ENCODE measurements around the gene C11orf68.

C11orf68 gene

GRCh38 chr11:65883786-65884715 lies 34.8 kb downstream of the C11orf68 start:
- peaks cover 24% of the 10 kb centered on the region for H3K36me3 ChIP-seq (ENCODE audit: control insufficient read depth, insufficient read depth, low read length)
- no peaks in the 10 kb centered on the region for H3K9me3 ChIP-seq (ENCODE audit: control insufficient read depth, insufficient read depth, low read length)
- peaks cover 6% of the 10 kb centered on the region for H3K4me1 ChIP-seq (ENCODE audit: control insufficient read depth, insufficient read depth, low read length)
- no peak overlapping the region for H3K4me3 ChIP-seq (ENCODE audit: low read length)
- DNase-seq (ENCODE audit: low read depth, low spot score) = no peak
- no CpG with 5 or more reads among the region's 28 CpGs for WGBS (ENCODE audit: insufficient coverage, insufficient read length)
- H3K27ac ChIP-seq (ENCODE audit: low read length) = no peak overlapping the region
- H3K27me3 ChIP-seq (ENCODE audit: control insufficient read depth, insufficient read depth, low read length) = no peaks in the 10 kb centered on the region

- no peaks in the 10 kb centered on the region for H3K9me3 ChIP-seq (ENCODE audit: control insufficient read depth, insufficient read depth, low read length)
- peaks cover 24% of the 10 kb centered on the region for H3K36me3 ChIP-seq (ENCODE audit: control insufficient read depth, insufficient read depth, low read length)
- H3K4me1 ChIP-seq (ENCODE audit: control insufficient read depth, insufficient read depth, low read length) = peaks cover 6% of the 10 kb centered on the region
- no peak for DNase-seq (ENCODE audit: low read depth, low spot score)
- WGBS (ENCODE audit: insufficient coverage, insufficient read length) = no CpG with 5 or more reads among the region's 13 CpGs
- H3K4me3 ChIP-seq (ENCODE audit: low read length) = no peak overlapping the region
- no peaks in the 10 kb centered on the region for H3K27me3 ChIP-seq (ENCODE audit: control insufficient read depth, insufficient read depth, low read length)
- H3K27ac ChIP-seq (ENCODE audit: low read length) = no peak overlapping the region
Measured at GRCh38 chr11:65883058-65883761, 35.7 kb downstream of the C11orf68 start.

- no peaks in the 10 kb centered on the region for H3K9me3 ChIP-seq (ENCODE audit: control insufficient read depth, insufficient read depth, low read length)
- no CpG with 5 or more reads among the region's 30 CpGs for WGBS (ENCODE audit: insufficient coverage, insufficient read length)
- no peak overlapping the region for H3K27ac ChIP-seq (ENCODE audit: low read length)
- no peak overlapping the region for H3K4me3 ChIP-seq (ENCODE audit: low read length)
- H3K27me3 ChIP-seq (ENCODE audit: control insufficient read depth, insufficient read depth, low read length) = no peaks in the 10 kb centered on the region
- peaks cover 4% of the 10 kb centered on the region for H3K4me1 ChIP-seq (ENCODE audit: control insufficient read depth, insufficient read depth, low read length)
- no peak for DNase-seq (ENCODE audit: low read depth, low spot score)
- H3K36me3 ChIP-seq (ENCODE audit: control insufficient read depth, insufficient read depth, low read length) = peaks cover 24% of the 10 kb centered on the region
Measured at GRCh38 chr11:65882120-65883057, 36.5 kb downstream of the C11orf68 start.

GRCh38 chr11:65880844-65881421 lies 37.9 kb downstream of the C11orf68 start:
- DNase-seq (ENCODE audit: low read depth, low spot score) = no peak
- Histone ChIP-seq H3K27ac (ENCODE audit: low read length) (no peak overlapping the region), H3K36me3 (ENCODE audit: control insufficient read depth, insufficient read depth, low read length) (peaks cover 24% of the 10 kb centered on the region), H3K4me3 (ENCODE audit: low read length) (no peak overlapping the region), H3K9me3 (ENCODE audit: control insufficient read depth, insufficient read depth, low read length) (no peaks in the 10 kb centered on the region), H3K4me1 (ENCODE audit: control insufficient read depth, insufficient read depth, low read length) (peaks cover 3% of the 10 kb centered on the region; the same call in 1 of the 2 replicates), H3K27me3 (ENCODE audit: control insufficient read depth, insufficient read depth, low read length) (no peaks in the 10 kb centered on the region)
- WGBS (ENCODE audit: insufficient coverage, insufficient read length) = no CpG with 5 or more reads among the region's 7 CpGs

- Histone ChIP-seq H3K9me3 (ENCODE audit: control insufficient read depth, insufficient read depth, low read length) (no peaks in the 10 kb centered on the region), H3K27ac (ENCODE audit: low read length) (no peak overlapping the region), H3K27me3 (ENCODE audit: control insufficient read depth, insufficient read depth, low read length) (no peaks in the 10 kb centered on the region), H3K36me3 (ENCODE audit: control insufficient read depth, insufficient read depth, low read length) (peaks cover 18% of the 10 kb centered on the region), H3K4me1 (ENCODE audit: control insufficient read depth, insufficient read depth, low read length) (peaks cover 3% of the 10 kb centered on the region; the same call in 1 of the 2 replicates), H3K4me3 (ENCODE audit: low read length) (no peak overlapping the region)
- no CpG with 5 or more reads among the region's 7 CpGs for WGBS (ENCODE audit: insufficient coverage, insufficient read length)
- DNase-seq (ENCODE audit: low read depth, low spot score) = no peak
Measured at GRCh38 chr11:65880027-65880426, 38.8 kb downstream of the C11orf68 start.

DNA sequence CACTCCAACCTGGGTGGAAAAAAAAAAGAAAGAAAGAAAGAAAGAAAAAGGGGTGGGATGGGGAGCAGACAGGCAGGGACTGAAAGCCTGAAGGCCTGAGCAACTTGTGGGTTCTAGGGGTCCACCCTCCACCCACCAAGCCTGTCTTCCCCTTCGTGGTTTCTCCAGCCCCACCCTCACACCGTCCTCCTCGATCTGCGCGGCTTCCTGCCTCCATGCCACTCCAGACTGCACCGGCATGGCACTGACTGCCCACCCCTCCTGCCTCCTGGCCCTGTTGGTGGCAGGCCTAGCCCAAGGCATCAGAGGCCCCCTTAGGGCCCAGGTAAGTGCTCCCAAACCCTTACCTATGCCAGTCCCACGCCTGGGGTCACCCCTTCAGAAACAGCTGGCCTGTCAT lies 39.2 kb downstream of the C11orf68 start, which contains the start of gene CTSW:
Gene CTSW, plus strand, starts transcription at position 221 of the 400 bp plus-strand sequence. Its CDS starts 18 bp downstream, at position 239.
- WGBS (ENCODE audit: insufficient coverage, insufficient read length) = no CpG with 5 or more reads among the region's 7 CpGs
- H3K4me3 ChIP-seq (ENCODE audit: low read length) = no peak within 1 kb of the TSS
- peaks cover 18% of the 10 kb centered on the region for H3K36me3 ChIP-seq (ENCODE audit: control insufficient read depth, insufficient read depth, low read length)
- H3K9me3 ChIP-seq (ENCODE audit: control insufficient read depth, insufficient read depth, low read length) = no peaks in the 10 kb centered on the region
- H3K27ac ChIP-seq (ENCODE audit: low read length) = no peak within 1 kb of the TSS
- no peaks in the 10 kb centered on the region for H3K27me3 ChIP-seq (ENCODE audit: control insufficient read depth, insufficient read depth, low read length)
- DNase-seq (ENCODE audit: low read depth, low spot score) = no peak
- H3K4me1 ChIP-seq (ENCODE audit: control insufficient read depth, insufficient read depth, low read length) = peaks cover 3% of the 10 kb centered on the region; the same call in 1 of the 2 replicates

- Histone ChIP-seq H3K4me3 (ENCODE audit: low read length) (peak overlapping the region; percentile 45; the same call in 1 of the 2 replicates), H3K4me1 (ENCODE audit: control insufficient read depth, insufficient read depth, low read length) (no peaks in the 10 kb centered on the region; the same call in 1 of the 2 replicates), H3K9me3 (ENCODE audit: control insufficient read depth, insufficient read depth, low read length) (no peaks in the 10 kb centered on the region), H3K27ac (ENCODE audit: low read length) (no peak overlapping the region), H3K36me3 (ENCODE audit: control insufficient read depth, insufficient read depth, low read length) (no peaks in the 10 kb centered on the region), H3K27me3 (ENCODE audit: control insufficient read depth, insufficient read depth, low read length) (no peaks in the 10 kb centered on the region)
- no peak for DNase-seq (ENCODE audit: low read depth, low spot score)
- WGBS (ENCODE audit: insufficient coverage, insufficient read length) = no CpG with 5 or more reads among the region's 54 CpGs
Measured at GRCh38 chr11:65873318-65874156, 45.3 kb downstream of the C11orf68 start.

GRCh38 chr11:65872586-65873317 lies 46.1 kb downstream of the C11orf68 start, which contains the start of gene EFEMP2:
Gene EFEMP2 (minus strand): TSS chr11:65872800. CDS start chr11:65872354, 446 bp downstream.
- DNase-seq (ENCODE audit: low read depth, low spot score) = no peak
- no peaks in the 10 kb centered on the region for H3K4me1 ChIP-seq (ENCODE audit: control insufficient read depth, insufficient read depth, low read length)
- H3K9me3 ChIP-seq (ENCODE audit: control insufficient read depth, insufficient read depth, low read length) = no peaks in the 10 kb centered on the region
- H3K27ac ChIP-seq (ENCODE audit: low read length) = no peak within 1 kb of the TSS
- WGBS (ENCODE audit: insufficient coverage, insufficient read length) = no CpG with 5 or more reads among the region's 69 CpGs
- H3K27me3 ChIP-seq (ENCODE audit: control insufficient read depth, insufficient read depth, low read length) = no peaks in the 10 kb centered on the region
- H3K4me3 ChIP-seq (ENCODE audit: low read length) = peak within 1 kb of the TSS; percentile 45; the same call in 1 of the 2 replicates
- H3K36me3 ChIP-seq (ENCODE audit: control insufficient read depth, insufficient read depth, low read length) = no peaks in the 10 kb centered on the region
